Vagina (tissue), 2 donors: Measurements from ENCODE around the gene RSF1. TPM values are rescaled to one million over a fixed set of nuclear protein-coding genes. Genes with fewer than 3 reads are reported as not detected.

Experiments used
- DNase-seq, 2 donors: peaks; one replicate each; pipeline ENCODE4 v3.0.0-alpha.2; 2017; ENCODE audit errors: extremely low spot score in 2 of 2
- H3K27ac ChIP-seq: fragments of 200-600 bp; sonication (generic); one replicate; pipeline ENCODE4 v1.5.1; 2019
- H3K27me3 ChIP-seq: fragments of 200-600 bp; sonication (generic); one replicate; pipeline ENCODE4 v1.5.1; 2019
- H3K36me3 ChIP-seq, 2 donors: fragments of 200-600 bp; sonication (generic); one replicate each; pipeline ENCODE4 v1.5.1; 2017 to 2019
- H3K4me1 ChIP-seq: fragments of 200-600 bp; sonication (generic); one replicate; pipeline ENCODE4 v1.5.1; 2019
- H3K4me3 ChIP-seq, 2 donors: fragments of 200-600 bp; sonication (generic); 1 replicate in 1 of 2; 2 replicates in 1 of 2; pipeline ENCODE4 v1.5.1; 2016 to 2019
- H3K9me3 ChIP-seq: fragments of 200-600 bp; sonication (generic); one replicate; pipeline ENCODE4 v1.5.1; 2019
- CTCF ChIP-seq, 3 experiments: fragments of 450-650 bp in 2 of 3; fragments of 200-600 bp in 1 of 3; sonication (generic) in 1 of 3; IDR thresholded peaks; one replicate each; pipeline ENCODE4 v1.5.1; 2017 to 2019; ENCODE audit warnings: antibody characterized with exemption in 3 of 3, mild to moderate bottlenecking in 2 of 3, moderate library complexity in 2 of 3
- POLR2A ChIP-seq, 2 donors: fragments of 450-650 bp; IDR thresholded peaks; one replicate each; pipeline ENCODE4 v1.6.1; 2017; ENCODE audit warnings: antibody characterized with exemption in 2 of 2, mild to moderate bottlenecking in 2 of 2, moderate library complexity in 2 of 2
- POLR2AphosphoS5 ChIP-seq, 2 donors: sonication (generic); formaldehyde crosslinking; IDR thresholded peaks; one replicate each; pipeline ENCODE4 v1.9.0; 2017; ENCODE audit warnings: antibody characterized with exemption in 2 of 2, mild to moderate bottlenecking in 2 of 2, low read depth in 1 of 2; ENCODE audit not compliant: insufficient read depth in 1 of 2
- intact Hi-C: fragments of 100-400 bp; cut with DNase I; formaldehyde crosslinking; loops from one replicate; pipeline ENCODE4 v1.15.1; 2023
- total RNA-seq: library from RNA; depleted of rRNA; stranded (reverse); fragments of >200 nt; gene quantifications from one replicate; pipeline ENCODE4 v1.2.3, GENCODE V29; 2016

RSF1 gene
- total RNA-seq, 1 donor from 2014 or later = 60.4 TPM

DNA sequence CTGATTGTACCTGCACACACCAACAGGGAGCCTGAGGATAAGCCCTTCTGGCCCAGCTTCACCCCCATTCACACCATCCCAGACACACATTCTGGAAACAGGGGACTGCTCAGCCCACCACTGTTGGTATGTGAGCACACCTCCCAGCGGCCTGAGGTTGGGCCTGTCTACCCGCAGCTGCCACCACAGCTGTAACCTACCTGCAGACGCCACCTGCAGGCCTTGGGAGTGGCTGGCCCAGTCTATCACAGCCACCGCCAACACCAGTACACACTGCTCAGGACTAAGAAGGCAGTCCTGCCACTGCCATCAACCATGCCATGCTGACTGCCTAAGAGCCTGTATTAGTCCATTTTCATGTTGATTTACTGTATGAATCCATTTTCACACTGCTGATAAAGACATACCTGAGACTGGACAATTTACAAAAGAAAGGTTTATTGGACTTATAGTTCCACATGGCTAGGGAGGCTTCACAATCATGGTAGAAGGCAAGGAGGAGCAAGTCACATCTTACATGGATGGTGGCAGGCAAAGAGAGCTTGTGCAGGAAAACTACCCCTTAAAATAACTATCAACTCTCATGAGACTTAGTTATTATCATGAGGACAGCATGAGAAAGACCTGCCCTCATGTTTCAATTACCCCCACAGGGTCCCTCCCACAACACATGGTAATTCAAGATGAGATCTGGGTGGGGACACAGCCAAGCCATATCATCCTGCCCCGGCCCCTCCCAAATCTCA, 30.6 kb downstream of the RSF1 start:
- no peak overlapping the region for H3K27ac ChIP-seq
- peaks cover 12% of the 10 kb centered on the region for H3K4me1 ChIP-seq
- no peaks in the 10 kb centered on the region for H3K27me3 ChIP-seq
- no peak for TF ChIP-seq POLR2AphosphoS5 (IDR thresholded peaks at IDR 0.05; ENCODE audit: insufficient read depth in 1 of 2, low read depth in 1 of 2)
- TF ChIP-seq CTCF (IDR thresholded peaks at IDR 0.05) = no peak
- no peak for TF ChIP-seq POLR2A (IDR thresholded peaks at IDR 0.05)
- no peaks in the 10 kb centered on the region for H3K9me3 ChIP-seq
- no peak overlapping the region for H3K4me3 ChIP-seq
- no peaks in the 10 kb centered on the region for H3K36me3 ChIP-seq
- intact Hi-C loops = no loop called here
- no peak for DNase-seq

DNA sequence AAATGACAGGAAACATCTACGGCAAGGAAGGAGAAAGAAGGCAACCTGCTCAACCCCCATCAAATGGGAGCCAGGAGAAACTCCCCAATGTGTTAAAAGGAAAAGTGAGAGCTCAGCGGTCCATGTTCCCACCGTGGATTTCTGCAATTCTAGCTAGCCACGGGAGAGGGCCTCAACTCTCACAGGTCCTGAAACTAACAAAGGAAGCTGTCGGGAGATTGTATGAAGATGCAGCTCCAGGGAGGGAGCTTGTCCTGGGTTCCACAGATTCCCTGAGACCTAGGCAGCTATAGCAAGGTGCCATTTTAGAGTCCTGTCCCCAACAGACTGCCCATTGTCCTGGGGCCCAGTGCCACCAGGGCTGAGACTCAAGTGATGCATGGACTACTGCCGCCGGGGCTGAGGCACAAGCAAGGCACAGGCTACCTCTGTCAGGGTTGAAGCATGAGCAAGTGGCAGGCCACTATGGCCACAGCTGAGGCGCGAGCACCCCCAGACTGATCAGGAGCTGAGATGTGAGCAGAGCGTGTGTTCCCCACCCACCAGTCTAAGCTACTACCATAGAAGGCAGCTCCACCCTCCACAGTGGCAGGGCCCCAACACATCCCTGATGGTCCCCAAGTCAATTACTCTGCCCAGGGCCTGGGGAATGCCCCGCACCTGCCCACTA, 31.3 kb downstream of the RSF1 start:
- H3K27ac ChIP-seq = no peak overlapping the region
- no peaks in the 10 kb centered on the region for H3K27me3 ChIP-seq

GRCh38 chr11:77784572-77784971, 36.0 kb downstream of the RSF1 start:
- TF ChIP-seq CTCF (IDR thresholded peaks at IDR 0.05) (no peak), POLR2AphosphoS5 (IDR thresholded peaks at IDR 0.05; ENCODE audit: insufficient read depth in 1 of 2, low read depth in 1 of 2) (no peak), POLR2A (IDR thresholded peaks at IDR 0.05) (no peak)
- DNase-seq = no peak
- H3K4me3 ChIP-seq = no peak overlapping the region
- H3K9me3 ChIP-seq = no peaks in the 10 kb centered on the region
- no peaks in the 10 kb centered on the region for H3K36me3 ChIP-seq
- H3K27me3 ChIP-seq = no peaks in the 10 kb centered on the region
- no peaks in the 10 kb centered on the region for H3K4me1 ChIP-seq
- H3K27ac ChIP-seq = no peak overlapping the region
- intact Hi-C loops = no loop called here

More for the DNA sequence above, 31.3 kb downstream of the RSF1 start:
- no peak overlapping the region for H3K4me3 ChIP-seq
- intact Hi-C loops = no loop called here
- H3K4me1 ChIP-seq = peaks cover 5% of the 10 kb centered on the region
- H3K36me3 ChIP-seq = no peaks in the 10 kb centered on the region
- no peak for TF ChIP-seq POLR2AphosphoS5 (IDR thresholded peaks at IDR 0.05; ENCODE audit: insufficient read depth in 1 of 2, low read depth in 1 of 2)
- TF ChIP-seq POLR2A (IDR thresholded peaks at IDR 0.05) = no peak
- no peak for TF ChIP-seq CTCF (IDR thresholded peaks at IDR 0.05)
- no peak for DNase-seq
- no peaks in the 10 kb centered on the region for H3K9me3 ChIP-seq

GRCh38 chr11:77783025-77783424, 37.5 kb downstream of the RSF1 start:
- no peaks in the 10 kb centered on the region for H3K27me3 ChIP-seq
- H3K4me3 ChIP-seq = no peak overlapping the region
- intact Hi-C loops = no loop called here
- no peaks in the 10 kb centered on the region for H3K9me3 ChIP-seq
- TF ChIP-seq POLR2A (IDR thresholded peaks at IDR 0.05) = no peak
- TF ChIP-seq CTCF (IDR thresholded peaks at IDR 0.05) = no peak
- TF ChIP-seq POLR2AphosphoS5 (IDR thresholded peaks at IDR 0.05; ENCODE audit: insufficient read depth in 1 of 2, low read depth in 1 of 2) = no peak
- no peak overlapping the region for H3K27ac ChIP-seq
- no peaks in the 10 kb centered on the region for H3K4me1 ChIP-seq
- DNase-seq = no peak
- no peaks in the 10 kb centered on the region for H3K36me3 ChIP-seq

DNA sequence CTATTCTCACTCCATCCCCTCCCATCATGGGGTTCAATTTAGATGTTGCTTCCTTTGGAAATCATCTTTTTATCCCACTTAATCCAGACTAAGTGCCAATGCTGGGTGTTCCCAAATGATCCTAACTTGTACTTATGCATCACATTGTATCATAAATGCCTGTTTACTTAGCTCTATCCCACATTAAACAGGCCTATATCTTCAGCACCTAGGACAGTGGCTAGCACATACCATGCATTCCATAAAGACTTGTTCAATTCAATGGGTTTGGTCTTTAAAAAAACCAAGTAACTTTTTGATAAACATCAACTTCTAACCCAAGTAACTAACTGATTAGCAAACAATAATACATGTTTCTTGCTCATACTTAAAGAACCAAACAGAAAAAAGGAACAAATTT, 40.6 kb downstream of the RSF1 start:
- no peak for DNase-seq
- TF ChIP-seq CTCF (IDR thresholded peaks at IDR 0.05) = no peak
- no peak for TF ChIP-seq POLR2A (IDR thresholded peaks at IDR 0.05)
- no peak for TF ChIP-seq POLR2AphosphoS5 (IDR thresholded peaks at IDR 0.05; ENCODE audit: insufficient read depth in 1 of 2, low read depth in 1 of 2)
- Histone ChIP-seq H3K36me3 (no peaks in the 10 kb centered on the region), H3K4me3 (no peak overlapping the region), H3K27ac (no peak overlapping the region), H3K9me3 (no peaks in the 10 kb centered on the region), H3K27me3 (no peaks in the 10 kb centered on the region), H3K4me1 (no peaks in the 10 kb centered on the region)
- intact Hi-C loops = no loop called here
